ENCODE measurements around the gene SPCS2.
"Not testable (repeated sequence)": the region's sequence is repeated elsewhere in the genome, so short reads cannot be mapped to it uniquely, and the experiment has no call there.

The SPCS2 gene

DNA sequence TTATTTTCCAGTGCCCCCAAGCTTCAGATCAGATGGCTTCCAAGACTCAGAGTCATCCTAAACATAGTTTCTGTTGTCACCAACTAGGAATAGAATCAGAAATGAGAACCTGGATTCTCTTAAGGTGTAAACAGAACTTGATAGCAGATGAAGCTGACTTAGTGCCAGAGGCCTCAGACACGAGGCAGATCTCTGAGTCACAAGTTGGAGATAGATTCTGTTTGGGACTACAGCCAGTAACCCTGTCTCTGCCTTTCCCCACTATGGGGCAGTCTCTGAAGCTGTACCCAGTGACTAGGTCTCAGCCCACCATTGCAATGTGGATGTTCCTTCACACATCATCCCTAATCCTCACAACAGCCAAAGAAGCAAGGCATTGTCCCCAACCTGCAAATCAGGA, 65.1 kb downstream of the SPCS2 start:
- POLR2A ChIA-PET, result no interaction called here

DNA sequence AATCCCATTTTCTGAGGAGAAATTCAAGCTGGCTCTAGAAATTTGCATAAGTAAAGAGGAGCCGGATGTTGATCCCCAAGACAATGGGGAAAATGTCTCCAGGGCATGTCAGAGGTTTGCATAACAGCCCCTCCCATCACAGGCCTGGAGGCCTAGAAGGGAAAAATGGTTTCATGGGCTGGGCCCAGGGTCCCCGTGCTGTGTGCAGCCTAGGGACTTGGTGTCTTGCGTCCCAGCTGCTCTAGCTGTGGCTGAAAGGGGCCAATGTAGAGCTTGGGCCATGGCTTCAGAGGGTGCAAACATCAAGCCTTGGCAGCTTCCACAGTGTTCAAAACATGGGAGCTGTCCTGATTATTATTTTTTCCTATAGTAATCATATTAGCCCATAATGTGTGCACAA, 70.1 kb downstream of the SPCS2 start:
- POLR2A ChIA-PET, result not testable (repeated sequence)

More for the DNA sequence above, 65.1 kb downstream of the SPCS2 start:
- no peak for DNase-seq (ENCODE audit: extremely low spot score)
- CTCF ChIA-PET, result interaction anchor here (1.0 to 8.6 kb wide), 6 partner anchors 9 to 235 kb away, joined by 3 to 96 read pairs (median 8); no protein-coding TSS in a partner anchor
- TF ChIP-seq, protein P1, sequence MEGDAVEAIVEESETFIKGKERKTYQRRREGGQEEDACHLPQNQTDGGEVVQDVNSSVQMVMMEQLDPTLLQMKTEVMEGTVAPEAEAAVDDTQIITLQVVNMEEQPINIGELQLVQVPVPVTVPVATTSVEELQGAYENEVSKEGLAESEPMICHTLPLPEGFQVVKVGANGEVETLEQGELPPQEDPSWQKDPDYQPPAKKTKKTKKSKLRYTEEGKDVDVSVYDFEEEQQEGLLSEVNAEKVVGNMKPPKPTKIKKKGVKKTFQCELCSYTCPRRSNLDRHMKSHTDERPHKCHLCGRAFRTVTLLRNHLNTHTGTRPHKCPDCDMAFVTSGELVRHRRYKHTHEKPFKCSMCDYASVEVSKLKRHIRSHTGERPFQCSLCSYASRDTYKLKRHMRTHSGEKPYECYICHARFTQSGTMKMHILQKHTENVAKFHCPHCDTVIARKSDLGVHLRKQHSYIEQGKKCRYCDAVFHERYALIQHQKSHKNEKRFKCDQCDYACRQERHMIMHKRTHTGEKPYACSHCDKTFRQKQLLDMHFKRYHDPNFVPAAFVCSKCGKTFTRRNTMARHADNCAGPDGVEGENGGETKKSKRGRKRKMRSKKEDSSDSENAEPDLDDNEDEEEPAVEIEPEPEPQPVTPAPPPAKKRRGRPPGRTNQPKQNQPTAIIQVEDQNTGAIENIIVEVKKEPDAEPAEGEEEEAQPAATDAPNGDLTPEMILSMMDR (IDR thresholded peaks at IDR 0.05; ENCODE audit: control extremely low read depth, extremely low read depth, low read depth, missing control alignments), result no peak

DNA sequence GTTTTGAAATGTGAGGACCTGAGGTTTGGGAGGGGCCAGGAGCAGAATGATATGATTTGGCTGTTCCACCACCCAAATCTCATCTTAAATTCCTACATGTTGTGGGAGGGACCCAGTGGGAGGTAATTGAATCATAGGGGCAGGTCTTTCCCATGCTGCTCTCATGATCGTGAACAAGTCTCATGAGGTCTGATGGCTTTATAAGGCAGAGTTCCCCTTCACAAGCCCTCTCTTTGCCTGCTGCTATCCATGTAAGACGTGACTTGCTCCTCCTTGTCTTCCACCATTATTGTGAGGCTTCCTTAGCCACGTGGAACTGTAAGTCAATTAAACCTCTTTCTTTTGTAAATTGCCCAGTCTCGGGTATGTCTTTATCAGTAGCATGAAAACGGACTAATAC, 71.3 kb downstream of the SPCS2 start:
- DNase-seq (ENCODE audit: extremely low spot score); POLR2A ChIA-PET: not testable (repeated sequence)
- CTCF ChIA-PET, result interaction anchor here (1.3 to 7.8 kb wide), 8 partner anchors 9 to 222 kb away, joined by 5 to 98 read pairs (median 33); partner anchors contain the start of gene TPBGL

More for the DNA sequence above, 70.1 kb downstream of the SPCS2 start:
- CTCF ChIA-PET, result interaction anchor here (1.5 to 3.5 kb wide), 3 partner anchors 11 to 186 kb away, joined by 4 to 12 read pairs (median 5); no protein-coding TSS in a partner anchor
- not testable (repeated sequence) for DNase-seq (ENCODE audit: extremely low spot score)

DNA sequence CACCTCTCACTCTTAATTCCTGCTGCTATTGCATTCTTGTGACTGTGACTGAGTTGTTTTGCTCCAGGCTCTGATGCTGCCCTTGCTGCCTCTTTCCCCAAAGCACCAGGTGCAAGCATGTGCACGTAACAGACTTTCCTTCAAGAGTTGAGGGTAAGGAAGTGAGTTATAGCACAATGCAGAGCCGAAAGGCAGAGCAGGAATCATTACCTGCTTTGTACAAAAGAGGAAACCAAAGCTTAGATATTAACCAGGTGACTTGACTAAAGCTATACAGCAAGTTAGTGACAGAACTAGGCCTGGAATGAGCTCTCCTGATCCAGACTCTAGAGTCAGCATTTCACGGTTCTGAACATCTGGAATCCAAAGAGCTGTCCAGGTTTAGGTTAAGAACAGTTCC, 73.2 kb downstream of the SPCS2 start:
- CTCF ChIA-PET, result interaction anchor here (0.6 to 8.5 kb wide), 49 partner anchors 11 to 252 kb away, joined by 3 to 98 read pairs (median 5); partner anchors contain the start of genes NEU3, SLCO2B1 and TPBGL
- POLR2A ChIA-PET, result interaction anchor here (0.7 kb wide), 1 partner anchor 26 kb away, joined by 5 read pairs; no protein-coding TSS in a partner anchor
- DNase-seq (ENCODE audit: extremely low spot score), result no peak

DNA sequence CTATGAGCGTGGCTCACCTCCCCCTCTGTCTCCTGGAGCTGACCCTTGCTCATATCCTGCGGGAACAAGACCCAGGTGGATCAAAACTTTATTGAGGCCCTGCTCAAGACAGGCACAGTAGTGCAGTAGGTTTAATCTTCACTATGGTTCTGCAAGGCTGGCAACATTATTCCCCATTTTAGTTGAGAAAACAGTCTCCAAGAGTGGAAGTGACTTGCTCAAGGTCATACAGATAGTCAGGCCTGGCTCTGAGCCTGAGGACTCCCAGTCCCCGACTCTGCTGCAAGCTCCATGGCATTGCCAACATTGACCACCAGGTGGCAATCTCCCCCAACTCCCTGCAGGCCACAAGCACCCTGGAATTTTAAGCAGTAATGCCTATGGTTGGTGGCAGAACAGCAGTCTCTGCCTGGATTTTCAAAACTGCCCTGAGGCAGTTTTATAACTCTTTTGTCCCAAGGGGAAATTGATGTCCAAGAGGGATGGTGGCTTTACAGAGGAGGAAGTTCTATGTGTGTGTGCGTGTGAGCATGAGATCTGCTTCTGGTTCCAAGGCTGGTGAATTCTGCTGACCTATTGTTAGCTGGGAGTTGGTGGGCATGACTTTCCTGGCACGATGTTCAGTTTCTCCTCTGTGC, 73.8 kb downstream of the SPCS2 start:
- TF ChIP-seq, protein P1 (IDR thresholded peaks at IDR 0.05; ENCODE audit: control extremely low read depth, extremely low read depth, low read depth, missing control alignments), result peak; percentile 97
- peak; percentile 83 for DNase-seq (ENCODE audit: extremely low spot score)
- POLR2A ChIA-PET, result no interaction called here
- CTCF ChIA-PET, result interaction anchor here (0.6 to 8.5 kb wide), 50 partner anchors 11 to 252 kb away, joined by 3 to 98 read pairs (median 5); partner anchors contain the start of genes NEU3, SLCO2B1 and TPBGL

More for the DNA sequence above, 73.2 kb downstream of the SPCS2 start:
- TF ChIP-seq, protein P1 (IDR thresholded peaks at IDR 0.05; ENCODE audit: control extremely low read depth, extremely low read depth, low read depth, missing control alignments), result peak; percentile 9

DNA sequence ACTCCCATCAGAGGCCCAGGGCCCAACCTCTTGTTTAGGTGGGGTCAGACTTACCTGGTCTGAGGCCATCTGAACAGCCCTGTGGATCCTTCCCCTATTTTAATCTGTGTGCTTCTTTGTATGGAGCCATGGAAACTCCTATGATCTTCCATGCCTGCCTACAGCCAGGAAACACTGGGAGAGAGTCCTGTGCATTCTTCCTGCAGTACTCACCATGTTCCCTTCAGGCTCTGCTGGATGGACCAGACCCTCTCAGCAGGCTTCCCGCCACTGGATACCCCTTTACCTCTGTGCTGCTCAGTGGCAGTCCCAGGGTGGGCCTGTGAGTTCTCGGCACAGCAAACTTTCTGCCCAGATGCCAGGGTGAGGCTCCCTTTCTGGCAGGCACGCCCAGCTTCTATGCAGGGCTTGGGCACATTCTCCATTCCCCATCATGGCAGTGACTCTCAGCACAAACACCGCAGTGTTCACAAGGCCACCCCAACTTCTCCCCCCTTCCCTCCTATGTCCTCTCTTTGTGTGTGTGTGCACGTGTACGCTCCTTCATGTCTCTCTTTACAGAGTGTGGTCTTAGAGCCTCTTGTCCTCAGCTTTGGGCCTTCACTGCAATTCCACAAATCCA, 74.5 kb downstream of the SPCS2 start:
- ChIA-PET POLR2A (no interaction called here), CTCF (interaction anchor here (1.0 to 8.5 kb wide), 31 partner anchors 11 to 247 kb away, joined by 3 to 98 read pairs (median 5); partner anchors contain the start of genes NEU3, SLCO2B1 and TPBGL)
- no peak for DNase-seq (ENCODE audit: extremely low spot score)
- TF ChIP-seq, protein P1 (IDR thresholded peaks at IDR 0.05; ENCODE audit: control extremely low read depth, extremely low read depth, low read depth, missing control alignments), result no peak

DNA sequence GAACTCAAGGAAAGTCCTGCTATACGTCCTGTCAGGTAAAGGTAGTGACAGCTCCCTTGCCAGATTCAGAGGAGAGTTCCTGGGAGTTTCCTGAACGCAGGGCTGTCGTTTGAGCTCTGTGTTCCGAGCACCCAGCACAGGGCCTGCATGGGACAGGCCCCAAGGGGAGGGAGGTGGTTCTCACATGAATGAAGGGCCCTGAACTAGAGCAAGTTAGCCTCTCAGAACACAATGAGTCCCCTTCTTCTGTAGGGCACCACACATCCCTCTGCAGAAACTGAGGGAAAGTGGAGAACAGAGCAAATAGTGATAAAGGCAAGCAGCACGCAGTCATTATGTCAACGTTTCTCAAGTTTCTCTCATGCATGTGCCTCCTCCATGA, 75.0 kb downstream of the SPCS2 start:
- TF ChIP-seq, protein P1 (IDR thresholded peaks at IDR 0.05; ENCODE audit: control extremely low read depth, extremely low read depth, low read depth, missing control alignments), result no peak
- DNase-seq (ENCODE audit: extremely low spot score), result no peak
- POLR2A ChIA-PET, result no interaction called here
- CTCF ChIA-PET, result interaction anchor here (1.3 to 8.5 kb wide), 13 partner anchors 10 to 226 kb away, joined by 3 to 98 read pairs (median 26); partner anchors contain the start of genes NEU3 and TPBGL

Data from GM10248 (cell line).